HG02840 (cell line): ENCODE results near the gene VIT.
"Not testable (repeated sequence)": the region's sequence is repeated elsewhere in the genome, so short reads cannot be mapped to it uniquely, and the experiment has no call there.

Source experiments
- ATAC-seq: cut with Tn5 transposase; IDR thresholded peaks from one replicate; pipeline ENCODE4 v1.9.1; 2021; ENCODE audit warnings: mild to moderate bottlenecking, moderate library complexity, moderate number of reproducible peaks; ENCODE audit not compliant: unreplicated experiment, low FRiP score

VIT gene

DNA sequence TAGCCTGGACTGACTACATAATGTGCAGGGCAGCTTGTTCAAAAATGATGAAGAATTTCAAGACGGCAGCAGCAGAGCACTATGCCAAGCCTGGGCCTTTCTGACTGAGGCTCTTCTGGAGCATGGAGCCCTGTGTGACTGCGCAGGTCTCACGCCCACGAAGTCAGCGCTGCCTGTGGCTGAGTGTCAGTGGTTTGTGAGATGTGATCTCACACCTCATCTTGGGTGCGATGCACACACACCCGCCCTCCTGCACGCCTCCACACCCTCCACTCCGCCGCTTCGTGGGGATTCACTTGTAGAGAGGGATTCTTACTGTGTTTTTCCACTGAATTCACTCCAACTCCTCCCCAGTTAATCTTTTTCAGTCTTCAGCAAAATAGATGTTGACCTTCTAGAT lies 103.9 kb downstream of the VIT start:
- ATAC-seq: no peak

- no peak for ATAC-seq
Observed at GRCh38 chr2:36801088-36801487, 104.6 kb downstream of the VIT start.

- no peak for ATAC-seq
Observed at GRCh38 chr2:36802952-36803351, 106.4 kb downstream of the VIT start.

- no peak for ATAC-seq
Observed at GRCh38 chr2:36805635-36806224, 109.2 kb downstream of the VIT start.

- no peak for ATAC-seq
Observed at GRCh38 chr2:36807223-36807886, 110.8 kb downstream of the VIT start.

DNA sequence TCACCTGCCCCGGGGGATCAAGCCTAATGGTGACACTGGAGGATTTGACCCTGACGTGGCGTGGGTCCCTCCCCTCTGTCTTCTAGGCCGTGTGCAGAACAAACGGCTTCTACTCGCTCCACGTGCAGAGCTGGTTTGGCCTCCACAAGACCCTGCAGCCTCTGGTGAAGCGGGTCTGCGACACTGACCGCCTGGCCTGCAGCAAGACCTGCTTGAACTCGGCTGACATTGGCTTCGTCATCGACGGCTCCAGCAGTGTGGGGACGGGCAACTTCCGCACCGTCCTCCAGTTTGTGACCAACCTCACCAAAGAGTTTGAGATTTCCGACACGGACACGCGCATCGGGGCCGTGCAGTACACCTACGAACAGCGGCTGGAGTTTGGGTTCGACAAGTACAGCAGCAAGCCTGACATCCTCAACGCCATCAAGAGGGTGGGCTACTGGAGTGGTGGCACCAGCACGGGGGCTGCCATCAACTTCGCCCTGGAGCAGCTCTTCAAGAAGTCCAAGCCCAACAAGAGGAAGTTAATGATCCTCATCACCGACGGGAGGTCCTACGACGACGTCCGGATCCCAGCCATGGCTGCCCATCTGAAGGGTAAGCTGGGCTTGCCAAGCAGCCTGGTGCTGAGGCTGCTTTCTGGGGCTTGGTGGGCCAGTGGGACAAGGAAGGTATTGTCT lies 112.0 kb downstream of the VIT start:
- ATAC-seq: no peak

DNA sequence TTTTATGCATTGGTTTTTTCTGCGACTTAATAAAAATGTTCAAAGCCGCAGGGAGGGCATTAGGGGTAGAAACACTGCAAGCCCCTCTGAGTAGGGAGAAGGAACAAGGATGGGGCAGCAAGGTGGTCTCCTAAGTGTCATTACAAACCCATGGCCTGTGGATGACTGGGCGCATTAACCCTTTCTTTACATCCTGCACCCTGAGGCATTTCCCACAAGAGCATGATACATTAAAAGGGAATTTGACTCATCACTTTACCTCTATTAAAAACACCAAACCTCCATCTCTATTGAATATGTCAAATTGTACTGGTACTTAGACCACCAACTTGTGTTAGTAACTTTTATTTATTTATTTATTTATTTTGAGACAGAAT lies 112.5 kb downstream of the VIT start:
- ATAC-seq: no peak

DNA sequence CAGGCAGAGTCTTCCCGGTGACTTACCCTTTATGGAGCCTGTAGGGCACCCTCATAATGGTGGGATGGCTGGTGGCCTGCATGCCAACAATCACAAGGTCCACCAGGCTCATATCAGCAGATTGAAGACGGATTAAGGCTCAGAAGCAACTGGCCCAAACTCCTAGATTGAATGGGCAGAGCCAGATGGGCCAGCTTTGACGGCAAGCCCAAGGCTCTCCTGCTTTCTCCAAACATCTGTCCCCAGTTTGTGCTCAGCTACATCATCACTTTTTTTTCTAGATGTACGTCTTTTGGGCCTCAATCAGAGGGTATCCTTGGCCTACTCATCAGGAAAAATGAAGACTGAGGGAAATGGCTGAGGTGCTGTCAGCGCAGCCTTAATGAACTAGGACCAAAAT lies 114.6 kb downstream of the VIT start:
- no peak for ATAC-seq

GRCh38 chr2:36812196-36812595 lies 115.7 kb downstream of the VIT start:
- no peak for ATAC-seq

DNA sequence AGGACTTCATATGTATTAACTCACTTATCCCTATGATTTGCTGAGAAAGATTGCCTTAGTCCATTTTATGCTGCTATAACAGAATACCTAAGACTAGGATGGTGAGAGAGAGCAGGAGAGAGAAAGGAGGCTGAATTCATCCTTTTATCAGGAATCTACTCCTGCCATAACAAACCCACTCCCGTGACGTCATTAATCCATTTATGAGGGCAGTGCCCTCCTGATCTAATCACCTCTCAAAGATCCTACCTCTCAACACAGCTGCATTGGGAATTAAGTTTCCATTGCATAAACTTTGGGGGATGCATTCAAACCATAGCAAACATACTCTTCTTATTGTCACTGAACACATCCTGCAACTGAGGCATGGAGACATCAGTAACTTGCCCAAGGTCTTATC lies 122.0 kb downstream of the VIT start:
- ATAC-seq: no peak

DNA sequence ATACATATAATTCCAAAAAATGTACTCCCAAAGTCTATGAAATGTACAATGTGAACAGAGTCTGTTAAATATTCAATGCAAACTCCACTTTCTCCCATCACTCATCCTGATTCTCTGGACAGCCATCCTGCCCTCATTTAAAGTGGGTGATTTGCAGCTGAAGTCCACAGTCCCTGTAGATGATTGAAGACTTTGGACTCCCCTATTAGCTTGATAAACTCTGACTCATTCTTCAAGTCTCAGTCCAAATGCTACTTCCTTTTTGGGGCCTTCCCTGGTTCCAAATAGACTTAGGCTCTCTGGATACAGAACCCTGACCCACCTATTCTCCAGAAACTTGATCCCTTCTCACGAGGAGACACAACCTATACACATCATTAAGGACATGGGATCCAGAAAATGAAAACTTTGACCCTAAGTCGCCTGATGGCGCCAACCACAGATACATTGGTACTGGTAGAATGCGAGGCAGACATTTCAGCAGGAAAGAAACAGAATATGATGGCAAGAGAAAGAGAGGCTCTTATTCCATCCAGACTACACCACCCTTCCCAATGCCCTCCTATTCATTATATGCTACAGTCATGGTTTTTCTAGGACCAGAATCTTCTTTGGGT lies 122.7 kb downstream of the VIT start:
- no peak for ATAC-seq

GRCh38 chr2:36820942-36821605 lies 124.6 kb downstream of the VIT start:
- ATAC-seq: no peak

GRCh38 chr2:36823862-36824261 lies 127.4 kb downstream of the VIT start:
- ATAC-seq: no peak

DNA sequence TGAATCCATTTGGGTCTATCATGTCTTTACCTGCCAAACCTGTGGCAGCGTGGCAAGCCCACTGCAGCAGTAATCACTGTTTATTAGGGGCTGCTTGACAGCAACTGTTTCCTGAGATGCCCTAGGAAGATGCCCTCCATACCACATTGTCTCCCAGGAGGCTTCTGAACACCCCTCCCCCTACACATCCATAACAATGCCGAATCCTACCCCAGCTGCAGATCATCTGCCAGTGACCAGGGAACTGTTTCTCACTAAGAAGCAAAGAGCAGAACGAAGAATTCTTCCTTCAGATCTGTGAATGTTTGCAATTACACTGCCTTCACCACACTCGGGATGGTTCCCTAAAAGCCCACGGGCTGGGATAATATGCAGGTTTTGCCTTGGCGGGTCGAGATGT lies 127.8 kb downstream of the VIT start:
- ATAC-seq: no peak

- ATAC-seq: not testable (repeated sequence)
Observed at GRCh38 chr2:36824683-36825082, 128.2 kb downstream of the VIT start.

DNA sequence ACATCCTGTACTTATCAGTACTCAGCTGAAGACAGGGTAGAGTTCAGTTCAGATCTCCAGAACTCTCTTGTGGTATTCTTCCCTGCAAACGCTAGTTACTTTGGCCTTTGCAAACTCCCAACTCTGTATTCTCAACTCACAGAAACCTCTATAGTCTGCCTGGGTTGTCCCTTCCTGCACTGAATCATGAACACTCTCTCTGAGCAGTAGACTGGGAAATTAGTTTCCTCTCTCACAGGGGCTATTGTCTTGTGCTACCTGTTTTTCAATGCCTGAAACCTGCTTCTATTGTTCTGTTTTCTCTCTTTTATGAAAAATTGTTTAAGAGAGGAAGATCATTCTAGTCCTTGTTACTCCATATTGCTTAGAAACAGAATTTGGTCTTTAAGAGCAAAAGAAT lies 134.7 kb downstream of the VIT start:
- no peak for ATAC-seq

GRCh38 chr2:36834203-36834602 lies 137.7 kb downstream of the VIT start:
- ATAC-seq: no peak

DNA sequence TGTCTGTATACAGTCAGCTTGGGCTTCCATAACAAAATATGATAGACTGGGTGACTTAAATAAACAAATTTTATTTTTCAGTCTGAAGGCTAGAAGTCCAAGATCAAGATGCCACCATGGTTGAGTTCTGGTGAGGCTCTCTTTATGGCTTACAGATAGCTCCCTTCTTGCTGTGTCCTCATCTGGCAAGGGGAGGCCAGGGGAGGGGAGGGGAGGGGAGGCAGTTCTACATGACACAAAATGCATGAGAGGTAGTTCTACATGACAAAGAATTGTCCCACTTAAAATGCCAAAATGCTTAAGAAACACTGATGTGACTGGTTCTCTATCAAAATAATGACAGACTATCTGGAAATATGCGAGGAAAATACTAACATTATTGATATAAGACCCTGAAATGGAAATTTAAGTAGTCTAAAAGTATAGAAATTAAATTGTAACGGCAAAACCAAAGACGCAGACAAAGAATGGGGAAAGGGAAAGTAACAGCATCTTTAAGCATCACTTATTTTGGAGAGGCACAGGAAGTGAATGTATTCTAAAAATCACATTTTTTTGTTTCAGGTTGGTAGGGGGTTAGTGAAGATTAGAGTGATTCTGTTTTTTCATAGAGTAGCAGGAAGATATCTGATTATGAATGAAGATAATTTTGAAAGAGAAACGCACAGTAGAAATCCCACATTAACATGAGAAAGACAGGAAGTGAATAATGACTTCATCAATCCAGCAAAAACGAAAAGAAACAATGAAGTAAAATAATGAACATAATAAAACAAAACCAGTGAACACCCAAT lies 138.4 kb downstream of the VIT start:
- ATAC-seq: no peak

DNA sequence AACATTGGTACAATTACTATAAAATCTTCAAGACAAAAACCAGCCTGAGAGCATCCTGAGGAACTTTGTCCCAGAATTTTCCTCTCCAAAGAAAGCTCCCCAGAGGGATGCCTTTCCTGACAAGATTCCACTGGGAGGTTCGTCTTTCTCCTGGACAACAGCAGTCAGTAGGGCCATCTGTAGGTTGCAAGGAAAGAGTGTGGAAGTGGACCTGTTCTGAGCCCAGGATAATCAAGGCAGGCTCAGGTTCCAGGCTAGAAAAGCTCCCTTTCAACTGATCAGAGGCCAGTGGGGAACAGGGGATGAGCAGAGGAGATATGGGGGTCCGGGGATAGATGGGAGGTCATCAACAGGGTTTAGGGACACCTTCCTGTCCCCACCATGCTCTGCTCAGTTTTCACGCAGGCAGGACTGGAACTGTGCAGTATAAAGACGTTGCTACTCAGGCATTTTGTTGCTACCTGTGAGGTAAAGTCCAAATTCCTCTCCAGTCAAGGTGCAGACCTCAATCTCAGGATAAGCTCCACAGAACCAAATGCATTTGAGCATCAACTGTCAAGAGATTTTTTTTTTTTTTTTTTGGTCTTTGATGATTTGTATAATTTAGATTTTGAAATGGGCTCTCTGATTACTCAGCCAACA lies 143.6 kb downstream of the VIT start:
- no peak for ATAC-seq

GRCh38 chr2:36843838-36844237 lies 147.3 kb downstream of the VIT start:
- ATAC-seq: no peak
